ENCODE data around the gene RBBP7. TPM values are rescaled to one million over a fixed set of nuclear protein-coding genes. Genes with fewer than 3 reads are reported as not detected.

Gene RBBP7
- total and polyA plus RNA-seq, 2 donors from 2014 or later = 95.2 to 112 TPM

- Histone ChIP-seq H3K4me1 (ENCODE audit: control insufficient read depth in 2 of 3, insufficient read depth in 2 of 3, low read depth in 1 of 3, low read length in 3 of 3) (peaks cover 0 to 4% (median 0%) of the 10 kb centered on the region in 3 donors), H3K9ac (ENCODE audit: low read length in 3 of 3) (no peak overlapping the region), H3K36me3 (ENCODE audit: control insufficient read depth in 2 of 3, insufficient read depth in 3 of 3, low read length in 3 of 3) (no peaks in the 10 kb centered on the region), H3K27me3 (ENCODE audit: control insufficient read depth, insufficient read depth, low read length) (peaks cover 28% of the 10 kb centered on the region), H3K9me3 (ENCODE audit: control insufficient read depth in 2 of 3, insufficient read depth in 1 of 3, low read length in 3 of 3) (no peaks in the 10 kb centered on the region), H3K27ac (ENCODE audit: low read depth in 2 of 2, low read length in 2 of 2) (no peak overlapping the region), H3K4me3 (ENCODE audit: low read length in 3 of 3) (peak overlapping the region in 2 of 3 donors; percentile 42 to 73)
- DNase-seq = peak in 4 of 5 donors; percentile 29 to 54 (median 37)
- no peak for FAIRE-seq
- no peak for TF ChIP-seq CTCF (IDR thresholded peaks at IDR 0.05; ENCODE audit: borderline replicate concordance, extremely low read depth, insufficient read depth)
- intact Hi-C loops (cut with DNase I) = no loop called here
Measured at GRCh38 chrX:16882169-16882568, 12.0 kb upstream of the RBBP7 start.

- no peak overlapping the region for H3K9ac ChIP-seq (ENCODE audit: low read length in 3 of 3)
- FAIRE-seq = no peak
Measured at GRCh38 chrX:16876696-16877095, 6.5 kb upstream of the RBBP7 start.

DNA sequence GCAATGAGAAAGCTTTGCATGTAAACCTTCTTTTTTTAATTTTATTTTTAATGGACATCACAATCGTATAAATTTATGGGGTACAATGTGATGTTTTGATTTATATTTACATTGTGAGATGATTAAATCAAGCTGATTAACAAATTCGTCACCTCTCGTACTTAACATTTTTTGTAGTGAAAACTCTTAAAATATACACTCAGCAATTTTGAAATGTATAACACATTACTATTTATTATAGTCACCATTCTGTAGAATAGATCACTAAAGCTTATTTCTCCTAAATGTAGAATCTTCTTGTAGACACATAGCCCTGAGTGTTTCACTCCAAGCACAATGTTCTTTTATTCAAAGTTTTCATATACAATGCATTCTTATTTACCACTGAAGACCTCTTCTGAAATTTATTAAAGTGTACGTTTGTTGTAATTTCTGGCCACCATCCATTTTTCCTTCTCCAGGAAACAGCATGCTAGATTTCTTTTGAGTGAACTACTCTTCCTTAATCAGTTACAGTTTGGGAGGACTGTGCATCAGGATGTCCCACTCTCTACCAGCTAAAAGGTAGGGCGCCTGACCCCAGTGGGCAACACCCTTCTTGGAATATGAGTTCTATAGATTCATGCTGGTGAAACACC is 4.4 kb upstream of the RBBP7 start:
- Histone ChIP-seq H3K9ac (ENCODE audit: low read length in 3 of 3) (no peak overlapping the region), H3K27ac (ENCODE audit: low read depth in 2 of 2, low read length in 2 of 2) (no peak overlapping the region), H3K27me3 (ENCODE audit: control insufficient read depth, insufficient read depth, low read length) (peaks cover 13% of the 10 kb centered on the region), H3K9me3 (ENCODE audit: control insufficient read depth in 2 of 3, insufficient read depth in 1 of 3, low read length in 3 of 3) (no peaks in the 10 kb centered on the region), H3K36me3 (ENCODE audit: control insufficient read depth in 2 of 3, insufficient read depth in 3 of 3, low read length in 3 of 3) (no peaks in the 10 kb centered on the region), H3K4me1 (ENCODE audit: control insufficient read depth in 2 of 3, insufficient read depth in 2 of 3, low read depth in 1 of 3, low read length in 3 of 3) (no peaks in the 10 kb centered on the region), H3K4me3 (ENCODE audit: low read length in 3 of 3) (no peak overlapping the region)
- no peak for FAIRE-seq
- no peak for TF ChIP-seq CTCF (IDR thresholded peaks at IDR 0.05; ENCODE audit: borderline replicate concordance, extremely low read depth, insufficient read depth)
- intact Hi-C loops (cut with DNase I) = no loop called here
- DNase-seq = no peak

More at GRCh38 chrX:16876696-16877095, 6.5 kb upstream of the RBBP7 start:
- no peak overlapping the region for H3K4me3 ChIP-seq (ENCODE audit: low read length in 3 of 3)
- TF ChIP-seq CTCF (IDR thresholded peaks at IDR 0.05; ENCODE audit: borderline replicate concordance, extremely low read depth, insufficient read depth) = no peak
- H3K27me3 ChIP-seq (ENCODE audit: control insufficient read depth, insufficient read depth, low read length) = peaks cover 16% of the 10 kb centered on the region
- H3K4me1 ChIP-seq (ENCODE audit: control insufficient read depth in 2 of 3, insufficient read depth in 2 of 3, low read depth in 1 of 3, low read length in 3 of 3) = no peaks in the 10 kb centered on the region
- intact Hi-C loops (cut with DNase I) = no loop called here
- H3K36me3 ChIP-seq (ENCODE audit: control insufficient read depth in 2 of 3, insufficient read depth in 3 of 3, low read length in 3 of 3) = no peaks in the 10 kb centered on the region
- H3K27ac ChIP-seq (ENCODE audit: low read depth in 2 of 2, low read length in 2 of 2) = no peak overlapping the region
- no peak for DNase-seq
- no peaks in the 10 kb centered on the region for H3K9me3 ChIP-seq (ENCODE audit: control insufficient read depth in 2 of 3, insufficient read depth in 1 of 3, low read length in 3 of 3)

Measured in kidney (tissue), 14 donors.